DND-41 (cell line): ENCODE measurements around the gene COL4A2.

Experiments
- ATAC-seq: fragments of 200-7000 bp; cut with Tn5 transposase; 3 replicates; pipeline ENCODE4 v1.9.1; 2021; ENCODE audit warnings: low read depth; ENCODE audit not compliant: insufficient read depth
- DNase-seq: peaks from one replicate; pipeline ENCODE4 v3.0.0-alpha.2; 2020
- H2AFZ ChIP-seq: 2 replicates; pipeline ENCODE4 v1.6.0; 2012; ENCODE audit warnings: low read depth, low read length
- H3K27ac ChIP-seq: 2 replicates; pipeline ENCODE4 v1.5.1; 2012; ENCODE audit warnings: low read length, inconsistent platforms
- H3K27me3 ChIP-seq: fragments of 200-600 bp; sonication (generic); 2 replicates; pipeline ENCODE4 v1.6.0; 2012; ENCODE audit warnings: low read length, mild to moderate bottlenecking, inconsistent platforms; ENCODE audit not compliant: insufficient read depth, poor library complexity
- H3K36me3 ChIP-seq: 2 replicates; pipeline ENCODE4 v1.5.1; 2012; ENCODE audit warnings: low read length, inconsistent platforms; ENCODE audit not compliant: insufficient read depth
- H3K4me1 ChIP-seq: 2 replicates; pipeline ENCODE4 v1.5.1; 2012; ENCODE audit warnings: mild to moderate bottlenecking, low read length; ENCODE audit not compliant: insufficient read depth
- H3K4me2 ChIP-seq: 2 replicates; pipeline ENCODE4 v1.6.0; 2012; ENCODE audit warnings: mild to moderate bottlenecking, moderate library complexity, low read length, inconsistent platforms; ENCODE audit not compliant: insufficient read depth
- H3K4me3 ChIP-seq, 2 experiments: fragments of 200-600 bp in 1 of 2; shearing (Covaris generic) in 1 of 2; 2 replicates each; pipeline ENCODE4 v1.5.1; 2012 to 2016; ENCODE audit warnings: inconsistent platforms in 2 of 2, low read length in 2 of 2, mild to moderate bottlenecking in 2 of 2, low read depth in 1 of 2, moderate library complexity in 1 of 2
- H3K79me2 ChIP-seq: 2 replicates; pipeline ENCODE4 v1.6.0; 2012; ENCODE audit warnings: low read length, inconsistent platforms; ENCODE audit not compliant: insufficient read depth
- H3K9ac ChIP-seq: 2 replicates; pipeline ENCODE4 v1.6.0; 2012; ENCODE audit warnings: low read depth, mild to moderate bottlenecking, inconsistent platforms, low read length, moderate library complexity
- H3K9me3 ChIP-seq: 2 replicates; pipeline ENCODE4 v1.5.1; 2012; ENCODE audit warnings: low read length, moderate library complexity, mild to moderate bottlenecking, inconsistent platforms; ENCODE audit not compliant: insufficient read depth, severe bottlenecking
- H4K20me1 ChIP-seq: 2 replicates; pipeline ENCODE4 v1.6.0; 2012; ENCODE audit warnings: low read length; ENCODE audit not compliant: insufficient read depth
- EZH2 ChIP-seq: IDR thresholded peaks from 3 replicates; pipeline ENCODE4 v1.6.1; 2012; ENCODE audit warnings: borderline replicate concordance, low read depth, mild to moderate bottlenecking, moderate library complexity, low read length, inconsistent platforms; ENCODE audit not compliant: severe bottlenecking
- TF ChIP-seq, protein P1 (sequence below): IDR thresholded peaks from 2 replicates; pipeline ENCODE4 v1.5.1; 2012; ENCODE audit warnings: borderline replicate concordance, low read length, moderate library complexity, mild to moderate bottlenecking; ENCODE audit not compliant: poor library complexity, severe bottlenecking; ENCODE audit errors: extremely low read depth

COL4A2 gene

DNA sequence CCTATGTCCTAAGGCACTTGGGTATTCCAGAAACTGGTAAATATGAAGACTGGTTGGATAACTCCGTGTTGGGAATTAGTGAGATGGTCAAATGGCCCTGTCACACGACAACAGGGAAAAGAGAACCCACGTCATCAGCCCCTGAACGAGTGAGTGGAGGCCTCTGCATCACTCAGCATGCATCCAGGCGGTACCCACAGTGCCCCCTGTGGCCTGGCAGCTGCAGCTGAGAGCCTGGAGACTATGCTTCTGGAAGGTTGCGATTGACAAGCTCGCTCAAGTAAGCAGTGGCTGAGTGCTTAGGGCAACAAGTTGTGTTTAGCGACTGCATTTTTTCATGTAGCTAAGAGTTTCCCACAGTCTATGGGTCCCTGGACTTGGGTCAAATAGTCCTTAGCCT, 55.9 kb downstream of the COL4A2 start:
- no peak overlapping the region for H2AFZ ChIP-seq
- H3K4me3 ChIP-seq = no peak overlapping the region
- H3K79me2 ChIP-seq = no peaks in the 10 kb centered on the region
- peaks cover 27% of the 10 kb centered on the region for H3K27me3 ChIP-seq
- no peaks in the 10 kb centered on the region for H4K20me1 ChIP-seq
- H3K27ac ChIP-seq = no peak overlapping the region
- no peak overlapping the region for H3K4me2 ChIP-seq
- no peaks in the 10 kb centered on the region for H3K36me3 ChIP-seq
- no peak for TF ChIP-seq EZH2
- TF ChIP-seq, protein P1, sequence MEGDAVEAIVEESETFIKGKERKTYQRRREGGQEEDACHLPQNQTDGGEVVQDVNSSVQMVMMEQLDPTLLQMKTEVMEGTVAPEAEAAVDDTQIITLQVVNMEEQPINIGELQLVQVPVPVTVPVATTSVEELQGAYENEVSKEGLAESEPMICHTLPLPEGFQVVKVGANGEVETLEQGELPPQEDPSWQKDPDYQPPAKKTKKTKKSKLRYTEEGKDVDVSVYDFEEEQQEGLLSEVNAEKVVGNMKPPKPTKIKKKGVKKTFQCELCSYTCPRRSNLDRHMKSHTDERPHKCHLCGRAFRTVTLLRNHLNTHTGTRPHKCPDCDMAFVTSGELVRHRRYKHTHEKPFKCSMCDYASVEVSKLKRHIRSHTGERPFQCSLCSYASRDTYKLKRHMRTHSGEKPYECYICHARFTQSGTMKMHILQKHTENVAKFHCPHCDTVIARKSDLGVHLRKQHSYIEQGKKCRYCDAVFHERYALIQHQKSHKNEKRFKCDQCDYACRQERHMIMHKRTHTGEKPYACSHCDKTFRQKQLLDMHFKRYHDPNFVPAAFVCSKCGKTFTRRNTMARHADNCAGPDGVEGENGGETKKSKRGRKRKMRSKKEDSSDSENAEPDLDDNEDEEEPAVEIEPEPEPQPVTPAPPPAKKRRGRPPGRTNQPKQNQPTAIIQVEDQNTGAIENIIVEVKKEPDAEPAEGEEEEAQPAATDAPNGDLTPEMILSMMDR = peak; percentile 48
- DNase-seq (no peak), ATAC-seq (peak; percentile 40; the same call in 1 of the 3 replicates)
- no peaks in the 10 kb centered on the region for H3K9me3 ChIP-seq
- H3K9ac ChIP-seq = no peak overlapping the region
- no peaks in the 10 kb centered on the region for H3K4me1 ChIP-seq

DNA sequence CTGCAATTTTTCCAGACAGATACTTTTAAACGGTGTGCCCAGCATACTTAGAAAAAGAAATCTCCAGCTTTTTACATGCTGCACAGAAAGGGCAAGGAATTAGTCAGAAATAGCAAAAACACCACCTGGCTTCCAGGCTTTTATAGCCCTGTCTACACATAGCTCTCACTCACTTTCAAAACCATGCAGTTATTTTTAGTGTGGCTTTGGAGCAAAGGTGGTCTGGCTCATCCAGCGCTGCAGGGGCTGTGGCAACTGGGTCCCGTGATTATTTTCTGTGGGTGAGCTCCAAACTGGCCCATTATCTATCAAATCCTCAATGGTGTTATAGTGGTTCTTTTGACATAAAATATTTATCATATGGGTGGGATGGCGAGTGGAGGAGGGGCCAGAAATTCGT, 57.0 kb downstream of the COL4A2 start:
- no peak overlapping the region for H3K4me2 ChIP-seq
- H3K27ac ChIP-seq = no peak overlapping the region
- H3K27me3 ChIP-seq = peaks cover 27% of the 10 kb centered on the region
- H3K9ac ChIP-seq = no peak overlapping the region
- H3K9me3 ChIP-seq = no peaks in the 10 kb centered on the region
- H3K4me3 ChIP-seq = no peak overlapping the region
- H3K4me1 ChIP-seq = no peaks in the 10 kb centered on the region
- H3K36me3 ChIP-seq = no peaks in the 10 kb centered on the region
- no peaks in the 10 kb centered on the region for H3K79me2 ChIP-seq
- DNase-seq = no peak
- H4K20me1 ChIP-seq = no peaks in the 10 kb centered on the region
- no peak for ATAC-seq
- TF ChIP-seq, protein P1 = no peak
- TF ChIP-seq EZH2 = no peak
- H2AFZ ChIP-seq = no peak overlapping the region

DNA sequence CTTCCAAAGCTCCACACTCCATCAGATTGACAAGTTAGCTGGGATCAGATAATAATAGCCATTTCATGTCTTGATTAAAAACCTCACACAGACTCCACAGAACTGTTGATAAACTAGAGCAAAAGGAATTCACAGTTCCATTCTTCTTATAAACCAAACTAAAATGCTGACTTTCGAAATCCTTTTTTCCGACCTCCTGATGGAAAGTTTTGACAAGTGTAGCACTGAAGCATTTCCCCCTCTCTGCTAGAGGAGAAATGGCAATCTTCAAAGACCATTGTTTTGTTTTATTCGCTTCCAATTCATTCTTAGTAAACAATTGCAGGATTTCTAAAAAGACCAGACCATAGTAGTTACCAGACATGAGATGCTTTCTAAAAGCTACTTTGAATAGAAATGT, 58.8 kb downstream of the COL4A2 start:
- TF ChIP-seq, protein P1 = no peak
- TF ChIP-seq EZH2 = no peak

DNA sequence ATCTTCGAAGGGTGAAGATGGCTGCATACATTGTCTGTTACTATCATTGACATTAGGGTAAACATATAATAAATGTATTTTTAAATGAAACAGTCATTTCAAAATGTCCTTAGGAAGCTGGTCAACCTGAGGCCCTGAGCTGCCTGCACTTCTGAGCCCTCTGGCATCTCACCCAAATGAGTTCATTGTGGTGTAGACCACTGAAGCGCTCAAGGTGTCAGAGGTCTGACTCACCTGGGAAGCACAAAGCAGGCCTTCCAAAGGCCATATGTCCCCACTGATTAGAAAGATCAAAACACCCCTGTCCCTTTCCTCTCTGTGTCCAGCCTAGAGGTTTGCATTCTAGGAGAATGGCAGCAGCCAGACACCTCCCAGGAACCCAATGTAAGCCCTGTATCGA, 59.6 kb downstream of the COL4A2 start:
- H2AFZ ChIP-seq = no peak overlapping the region
- no peaks in the 10 kb centered on the region for H3K36me3 ChIP-seq
- no peaks in the 10 kb centered on the region for H3K79me2 ChIP-seq
- H3K4me3 ChIP-seq = no peak overlapping the region
- no peak overlapping the region for H3K9ac ChIP-seq
- no peaks in the 10 kb centered on the region for H4K20me1 ChIP-seq
- no peak for TF ChIP-seq EZH2
- TF ChIP-seq, protein P1 = no peak
- DNase-seq (no peak), ATAC-seq (no peak)
- H3K4me2 ChIP-seq = no peak overlapping the region
- no peaks in the 10 kb centered on the region for H3K9me3 ChIP-seq
- peaks cover 28% of the 10 kb centered on the region for H3K27me3 ChIP-seq
- no peaks in the 10 kb centered on the region for H3K4me1 ChIP-seq
- H3K27ac ChIP-seq = no peak overlapping the region

More for the DNA sequence above, 58.8 kb downstream of the COL4A2 start:
- Histone ChIP-seq H3K27me3 (peaks cover 31% of the 10 kb centered on the region), H3K9ac (no peak overlapping the region), H3K9me3 (no peaks in the 10 kb centered on the region), H3K27ac (no peak overlapping the region), H3K4me1 (no peaks in the 10 kb centered on the region), H4K20me1 (no peaks in the 10 kb centered on the region), H3K36me3 (no peaks in the 10 kb centered on the region), H3K4me3 (no peak overlapping the region), H3K4me2 (no peak overlapping the region), H2AFZ (no peak overlapping the region), H3K79me2 (no peaks in the 10 kb centered on the region)
- DNase-seq (no peak), ATAC-seq (no peak)
